Keratinocyte (primary cell): ENCODE results near the gene SH3D19. TPM values are rescaled to one million over a fixed set of nuclear protein-coding genes. Genes with fewer than 3 reads are reported as not detected.

Experiments
- DNase-seq: peaks from one replicate; pipeline ENCODE4 v3.0.0-alpha.2; 2011; ENCODE audit warnings: low read depth, missing footprints, low spot score
- FAIRE-seq: peaks from 2 replicates; lab custom pipeline; 2011; peaks lifted over from hg19 to GRCh38; lab: Jason Lieb, UNC
- H2AFZ ChIP-seq: 2 replicates; pipeline ENCODE4 v1.6.0; 2012; ENCODE audit warnings: low read length, control low read depth, inconsistent platforms; ENCODE audit not compliant: control insufficient read depth
- H3K27ac ChIP-seq: 2 replicates; pipeline ENCODE4 v1.5.1; 2011; ENCODE audit warnings: low read length; ENCODE audit not compliant: control insufficient read depth, insufficient read depth
- H3K27me3 ChIP-seq: 3 replicates; pipeline ENCODE4 v1.6.0; 2011; ENCODE audit warnings: low read length; ENCODE audit not compliant: control insufficient read depth, insufficient read depth; ENCODE audit errors: extremely low read depth
- H3K36me3 ChIP-seq, 2 experiments: 2 replicates in 1 of 2; 3 replicates in 1 of 2; pipeline ENCODE4 v1.5.1; 2011; ENCODE audit warnings: low read length in 2 of 2, mild to moderate bottlenecking in 1 of 2; ENCODE audit not compliant: control insufficient read depth in 2 of 2, insufficient read depth in 2 of 2; ENCODE audit errors: extremely low read depth in 1 of 2
- H3K4me1 ChIP-seq: 3 replicates; pipeline ENCODE4 v1.5.1; 2011; ENCODE audit warnings: low read length; ENCODE audit not compliant: control insufficient read depth, insufficient read depth; ENCODE audit errors: extremely low read depth
- H3K4me2 ChIP-seq: 3 replicates; pipeline ENCODE4 v1.6.0; 2011; ENCODE audit warnings: low read depth, low read length; ENCODE audit not compliant: control insufficient read depth, insufficient read depth; ENCODE audit errors: extremely low read depth
- H3K4me3 ChIP-seq, 3 experiments: fragments of 200-600 bp in 1 of 3; sonication (generic) in 1 of 3; 2 replicates in 2 of 3; 3 replicates in 1 of 3; pipeline ENCODE4 v1.5.1; 2011 to 2016; ENCODE audit warnings: low read length in 3 of 3, mild to moderate bottlenecking in 3 of 3, control low read depth in 2 of 3, inconsistent platforms in 1 of 3, low read depth in 1 of 3, mixed read lengths in 1 of 3, mixed run types in 1 of 3, moderate library complexity in 1 of 3; ENCODE audit not compliant: control insufficient read depth in 2 of 3, insufficient read depth in 2 of 3; ENCODE audit errors: extremely low read depth in 1 of 3
- H3K79me2 ChIP-seq: 2 replicates; pipeline ENCODE4 v1.6.0; 2012; ENCODE audit warnings: low read length; ENCODE audit not compliant: control insufficient read depth, insufficient read depth
- H3K9ac ChIP-seq: 3 replicates; pipeline ENCODE4 v1.6.0; 2011; ENCODE audit warnings: low read length; ENCODE audit not compliant: control insufficient read depth, insufficient read depth; ENCODE audit errors: extremely low read depth
- H3K9me1 ChIP-seq: 3 replicates; pipeline ENCODE4 v1.6.0; 2011; ENCODE audit warnings: low read length; ENCODE audit not compliant: control insufficient read depth, insufficient read depth; ENCODE audit errors: extremely low read depth
- H3K9me3 ChIP-seq: 2 replicates; pipeline ENCODE4 v1.5.1; 2012; ENCODE audit warnings: low read depth, low read length; ENCODE audit not compliant: control insufficient read depth
- H4K20me1 ChIP-seq: 3 replicates; pipeline ENCODE4 v1.6.0; 2011; ENCODE audit warnings: low read length; ENCODE audit not compliant: control insufficient read depth, insufficient read depth; ENCODE audit errors: extremely low read depth
- EZH2 ChIP-seq: IDR thresholded peaks from one replicate; pipeline ENCODE4 v1.6.1; 2012; ENCODE audit warnings: inconsistent platforms, mild to moderate bottlenecking, low read length, moderate library complexity
- dilution Hi-C: fragments of 300-500 bp; cut with MboI; formaldehyde crosslinking; loops from one replicate; pipeline ENCODE4 v1.7.0; 2020; ENCODE audit warnings: low sequenced_read_pairs; ENCODE audit not compliant: extremely low pct_ligation_motif_present
- polyA plus RNA-seq, 5 experiments: library from polyadenylated mRNA; depleted of rRNA in 3 of 5; stranded (reverse) in 3 of 5; stranded (forward) in 1 of 5; unstranded in 1 of 5; fragments of >200 nt; gene quantifications; 1 replicate in 1 of 5; 2 replicates in 3 of 5; 3 replicates in 1 of 5; pipeline versions ENCODE4 v1.2.1 to v1.2.3, GENCODE V29; 2011 to 2012; ENCODE audit warnings: missing spikeins in 2 of 5, low read depth in 1 of 5, low replicate concordance in 1 of 5
- TF ChIP-seq, protein P1 (sequence below), 3 experiments: IDR thresholded peaks in 1 of 3; conservative IDR thresholded peaks in 1 of 3; optimal IDR thresholded peaks in 1 of 3; 2 replicates in 2 of 3; 3 replicates in 1 of 3; pipeline versions ENCODE3 to v1.5.1; 2011; ENCODE audit warnings: low read length in 3 of 3, mild to moderate bottlenecking in 3 of 3, moderate library complexity in 2 of 3, control low read depth in 1 of 3, inconsistent platforms in 1 of 3; ENCODE audit not compliant: insufficient read depth in 2 of 3; ENCODE audit errors: extremely low read depth in 1 of 3

The SH3D19 gene
- polyA plus RNA-seq, 1 donor (not counting 4 experiments of a cell fraction or from before 2014, with no cell fraction given): 24.8 TPM

DNA sequence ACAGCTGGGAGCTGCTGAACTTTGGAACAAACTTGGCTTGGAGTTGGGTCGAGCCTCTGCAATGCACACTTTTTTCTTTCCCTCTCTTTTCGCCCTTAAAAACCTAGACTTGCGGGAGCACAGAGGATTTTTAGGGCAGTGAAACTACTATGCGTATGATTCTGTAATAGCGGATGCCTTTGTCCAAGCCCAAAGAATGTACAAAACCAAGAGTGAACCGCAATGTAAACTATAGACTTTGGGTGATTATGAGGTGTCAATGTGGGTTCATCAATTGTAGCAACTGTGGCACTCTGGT lies 493 bp upstream of the SH3D19 start:
- Histone ChIP-seq H3K9me1 (no peaks in the 10 kb centered on the region), H3K9me3 (no peaks in the 10 kb centered on the region), H4K20me1 (no peaks in the 10 kb centered on the region), H2AFZ (peak overlapping the region; percentile 82), H3K9ac (peak overlapping the region; percentile 90), H3K79me2 (peaks cover 35% of the 10 kb centered on the region), H3K4me1 (peaks cover 33% of the 10 kb centered on the region), H3K36me3 (no peaks in the 10 kb centered on the region), H3K27ac (peak overlapping the region; percentile 89), H3K4me2 (peak overlapping the region; percentile 69), H3K27me3 (no peaks in the 10 kb centered on the region), H3K4me3 (peak overlapping the region; percentile 55 to 86 (median 83))
- DNase-seq (no peak), FAIRE-seq (no peak)
- TF ChIP-seq, protein P1, sequence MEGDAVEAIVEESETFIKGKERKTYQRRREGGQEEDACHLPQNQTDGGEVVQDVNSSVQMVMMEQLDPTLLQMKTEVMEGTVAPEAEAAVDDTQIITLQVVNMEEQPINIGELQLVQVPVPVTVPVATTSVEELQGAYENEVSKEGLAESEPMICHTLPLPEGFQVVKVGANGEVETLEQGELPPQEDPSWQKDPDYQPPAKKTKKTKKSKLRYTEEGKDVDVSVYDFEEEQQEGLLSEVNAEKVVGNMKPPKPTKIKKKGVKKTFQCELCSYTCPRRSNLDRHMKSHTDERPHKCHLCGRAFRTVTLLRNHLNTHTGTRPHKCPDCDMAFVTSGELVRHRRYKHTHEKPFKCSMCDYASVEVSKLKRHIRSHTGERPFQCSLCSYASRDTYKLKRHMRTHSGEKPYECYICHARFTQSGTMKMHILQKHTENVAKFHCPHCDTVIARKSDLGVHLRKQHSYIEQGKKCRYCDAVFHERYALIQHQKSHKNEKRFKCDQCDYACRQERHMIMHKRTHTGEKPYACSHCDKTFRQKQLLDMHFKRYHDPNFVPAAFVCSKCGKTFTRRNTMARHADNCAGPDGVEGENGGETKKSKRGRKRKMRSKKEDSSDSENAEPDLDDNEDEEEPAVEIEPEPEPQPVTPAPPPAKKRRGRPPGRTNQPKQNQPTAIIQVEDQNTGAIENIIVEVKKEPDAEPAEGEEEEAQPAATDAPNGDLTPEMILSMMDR (optimal IDR thresholded peaks at IDR 0.05 in 1 of 3, IDR thresholded peaks at IDR 0.05 in 1 of 3, conservative IDR thresholded peaks at IDR 0.05 in 1 of 3; ENCODE audit: extremely low read depth in 1 of 3, insufficient read depth in 2 of 3, low read length in 3 of 3): no peak
- TF ChIP-seq EZH2: no peak
- dilution Hi-C loops: no loop called here

DNA sequence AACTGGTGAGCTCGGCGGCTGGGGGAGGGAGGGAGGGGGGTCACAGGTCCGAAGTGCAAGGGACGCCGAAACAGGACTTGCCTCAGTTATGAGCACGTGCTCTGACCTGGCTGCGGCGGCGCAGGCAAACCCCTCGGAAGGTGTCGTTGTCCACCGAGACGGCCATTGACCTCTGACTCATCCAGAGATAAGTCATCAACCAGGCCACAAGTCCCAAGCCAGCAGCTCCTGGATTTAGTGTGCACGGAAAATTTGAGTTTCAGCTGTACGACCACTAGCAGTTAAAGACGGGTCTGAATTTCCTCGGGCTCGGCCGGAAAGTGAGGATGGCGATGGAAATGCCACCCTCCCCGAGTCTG lies 674 bp downstream of the SH3D19 start:
- dilution Hi-C loops: no loop called here
- no peaks in the 10 kb centered on the region for H3K9me3 ChIP-seq
- H3K4me1 ChIP-seq: peaks cover 28% of the 10 kb centered on the region
- H3K9ac ChIP-seq: peak overlapping the region; percentile 90
- DNase-seq (no peak), FAIRE-seq (peak; percentile 20)
- peak overlapping the region; percentile 67 for H2AFZ ChIP-seq
- peaks cover 44% of the 10 kb centered on the region for H3K79me2 ChIP-seq
- peak overlapping the region; percentile 89 for H3K27ac ChIP-seq
- peak overlapping the region; percentile 55 to 86 (median 83) for H3K4me3 ChIP-seq
- peak overlapping the region; percentile 98 for H3K4me2 ChIP-seq
- TF ChIP-seq, protein P1 (optimal IDR thresholded peaks at IDR 0.05 in 1 of 3, IDR thresholded peaks at IDR 0.05 in 1 of 3, conservative IDR thresholded peaks at IDR 0.05 in 1 of 3; ENCODE audit: extremely low read depth in 1 of 3, insufficient read depth in 2 of 3, low read length in 3 of 3): no peak
- no peak for TF ChIP-seq EZH2
- H4K20me1 ChIP-seq: no peaks in the 10 kb centered on the region
- no peaks in the 10 kb centered on the region for H3K27me3 ChIP-seq
- peaks cover 0 to 2% of the 10 kb centered on the region in 2 experiments for H3K36me3 ChIP-seq
- no peaks in the 10 kb centered on the region for H3K9me1 ChIP-seq
